HG03280 (cell line): Measurements from ENCODE around the gene TRIM41.
A peak's percentile ranks its signal among the peaks of the same experiment; 100 is the strongest.
"Not testable (repeated sequence)": the region's sequence is repeated elsewhere in the genome, so short reads cannot be mapped to it uniquely, and the experiment has no call there.

Experiments used
- ATAC-seq: cut with Tn5 transposase; IDR thresholded peaks from one replicate; pipeline ENCODE4 v1.9.1; 2021; ENCODE audit warnings: mild to moderate bottlenecking, moderate library complexity; ENCODE audit not compliant: unreplicated experiment

The TRIM41 gene

GRCh38 chr5:181210148-181210547 is 12.9 kb upstream of the TRIM41 start:
- not testable (repeated sequence) for ATAC-seq

GRCh38 chr5:181210698-181211097 is 12.4 kb upstream of the TRIM41 start:
- not testable (repeated sequence) for ATAC-seq

- no peak for ATAC-seq
Measured at GRCh38 chr5:181211208-181211607, 11.9 kb upstream of the TRIM41 start.

- ATAC-seq: no peak
Measured at GRCh38 chr5:181212080-181212479, 11.0 kb upstream of the TRIM41 start.

- ATAC-seq: no peak
Measured at GRCh38 chr5:181212934-181213333, 10.1 kb upstream of the TRIM41 start.

GRCh38 chr5:181214249-181214648 is 8.8 kb upstream of the TRIM41 start:
- not testable (repeated sequence) for ATAC-seq

GRCh38 chr5:181215997-181216989 is 6.8 kb upstream of the TRIM41 start:
- no peak for ATAC-seq

GRCh38 chr5:181217111-181217802 is 5.8 kb upstream of the TRIM41 start:
- peak; percentile 17 for ATAC-seq

- ATAC-seq: peak; percentile 16
Measured at GRCh38 chr5:181217803-181218062, 5.3 kb upstream of the TRIM41 start.

- no peak for ATAC-seq
Measured at GRCh38 chr5:181218795-181219124, 4.3 kb upstream of the TRIM41 start.

GRCh38 chr5:181219262-181220177 is 3.6 kb upstream of the TRIM41 start:
- no peak for ATAC-seq

- no peak for ATAC-seq
Measured at GRCh38 chr5:181220178-181220515, 2.9 kb upstream of the TRIM41 start.

- ATAC-seq: no peak
Measured at GRCh38 chr5:181221105-181221791, 1.8 kb upstream of the TRIM41 start.

GRCh38 chr5:181221792-181222629 is 1.1 kb upstream of the TRIM41 start:
- ATAC-seq: peak; percentile 25

- ATAC-seq: no peak
Measured at GRCh38 chr5:181222630-181223057, 437 bp upstream of the TRIM41 start.

GRCh38 chr5:181223729-181224389 is 778 bp downstream of the TRIM41 start:
- ATAC-seq: peak; percentile 2

- no peak for ATAC-seq
Measured at GRCh38 chr5:181224390-181225229, 1.5 kb downstream of the TRIM41 start.

- no peak for ATAC-seq
Measured at GRCh38 chr5:181229996-181230395, 6.9 kb downstream of the TRIM41 start.
